CD4-positive, alpha-beta T cell treated with Interleukin-21 for 1 hour (primary cell): ENCODE data around the gene GLI3.

ENCODE experiments used
- DNase-seq: peaks from one replicate; pipeline ENCODE4 v3.0.0-alpha.2; 2020

GLI3 gene

GRCh38 chr7:41912851-41913567, 324.0 kb downstream of the GLI3 start:
- DNase-seq, result no peak

- DNase-seq, result no peak
These were observed 324.6 kb downstream of the GLI3 start for GRCh38 chr7:41912426-41912825.

- no peak for DNase-seq
These were observed 325.2 kb downstream of the GLI3 start for GRCh38 chr7:41911792-41912191.
